Hepatocyte (in vitro differentiated cells): ENCODE results near the gene KCNB1.

Experiments used
- EZH2 ChIP-seq: fragments of 200-600 bp; sonication (generic); IDR thresholded peaks from 2 replicates; pipeline ENCODE4 v1.6.1; 2016; ENCODE audit warnings: antibody characterized with exemption, mild to moderate bottlenecking, borderline replicate concordance
- TF ChIP-seq, protein P1 (sequence below): fragments of 200-600 bp; sonication (generic); IDR thresholded peaks from 2 replicates; pipeline ENCODE4 v1.5.1; 2016; ENCODE audit warnings: antibody characterized with exemption, mild to moderate bottlenecking; ENCODE audit not compliant: poor library complexity

DNA sequence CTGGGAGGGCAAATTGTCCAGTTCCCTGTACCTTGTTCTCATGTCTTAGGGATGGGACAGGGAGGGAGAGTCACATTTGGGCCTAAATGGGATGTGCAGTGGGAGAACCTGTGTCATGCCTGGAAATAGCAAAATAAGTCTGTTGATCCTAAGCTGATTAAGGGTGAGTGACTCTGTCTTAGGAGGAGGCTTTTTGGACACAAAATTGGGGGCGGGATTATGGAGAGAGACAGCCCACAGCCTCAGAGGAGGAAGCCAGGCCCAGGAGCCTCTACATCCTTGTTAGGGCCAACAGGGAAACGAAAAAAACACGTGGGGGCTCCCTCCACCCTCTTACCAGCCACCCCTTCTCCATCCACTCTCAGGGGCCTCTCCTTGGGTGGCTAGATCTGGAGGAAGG is 2.2 kb downstream of the KCNB1 start:
- TF ChIP-seq, protein P1, sequence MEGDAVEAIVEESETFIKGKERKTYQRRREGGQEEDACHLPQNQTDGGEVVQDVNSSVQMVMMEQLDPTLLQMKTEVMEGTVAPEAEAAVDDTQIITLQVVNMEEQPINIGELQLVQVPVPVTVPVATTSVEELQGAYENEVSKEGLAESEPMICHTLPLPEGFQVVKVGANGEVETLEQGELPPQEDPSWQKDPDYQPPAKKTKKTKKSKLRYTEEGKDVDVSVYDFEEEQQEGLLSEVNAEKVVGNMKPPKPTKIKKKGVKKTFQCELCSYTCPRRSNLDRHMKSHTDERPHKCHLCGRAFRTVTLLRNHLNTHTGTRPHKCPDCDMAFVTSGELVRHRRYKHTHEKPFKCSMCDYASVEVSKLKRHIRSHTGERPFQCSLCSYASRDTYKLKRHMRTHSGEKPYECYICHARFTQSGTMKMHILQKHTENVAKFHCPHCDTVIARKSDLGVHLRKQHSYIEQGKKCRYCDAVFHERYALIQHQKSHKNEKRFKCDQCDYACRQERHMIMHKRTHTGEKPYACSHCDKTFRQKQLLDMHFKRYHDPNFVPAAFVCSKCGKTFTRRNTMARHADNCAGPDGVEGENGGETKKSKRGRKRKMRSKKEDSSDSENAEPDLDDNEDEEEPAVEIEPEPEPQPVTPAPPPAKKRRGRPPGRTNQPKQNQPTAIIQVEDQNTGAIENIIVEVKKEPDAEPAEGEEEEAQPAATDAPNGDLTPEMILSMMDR: no peak
- no peak for TF ChIP-seq EZH2
